Brain microvascular endothelial cell (primary cell): Measurements from ENCODE around the gene BMPR1A.

Source experiments
- DNase-seq: peaks from one replicate; pipeline ENCODE4 v3.0.0-alpha.2; 2020
- H3K27ac ChIP-seq: fragments of 250-450 bp; sonication (Bioruptor Pico); 2 replicates; pipeline ENCODE4 v1.5.1; 2020; ENCODE audit warnings: mild to moderate bottlenecking, moderate library complexity
- H3K27me3 ChIP-seq: fragments of 250-450 bp; sonication (Bioruptor Pico); replicated peaks from 2 replicates; pipeline ENCODE4 v1.5.1; 2020; ENCODE audit warnings: mild to moderate bottlenecking
- H3K36me3 ChIP-seq: fragments of 250-450 bp; sonication (Bioruptor Pico); replicated peaks from 2 replicates; pipeline ENCODE4 v1.5.1; 2020; ENCODE audit warnings: mild to moderate bottlenecking
- H3K4me3 ChIP-seq: 2 replicates; pipeline ENCODE4 v1.5.1; 2011; ENCODE audit warnings: low read depth, mild to moderate bottlenecking, control low read depth, low read length, moderate library complexity
- in situ Hi-C: cut with HindIII; loops from 2 replicates; pipeline ENCODE4 v1.10.0; 2017; ENCODE audit warnings: low sequenced_read_pairs, low pct_ligation_motif_present
- TF ChIP-seq, protein P1 (sequence below): IDR thresholded peaks from 2 replicates; pipeline ENCODE4 v1.5.1; 2011; ENCODE audit warnings: low read depth, mild to moderate bottlenecking, moderate library complexity, low read length, control low read depth, inconsistent platforms; ENCODE audit errors: missing control alignments

The BMPR1A gene

GRCh38 chr10:86715836-86716235, 40.6 kb upstream of the BMPR1A start:
- DNase-seq, result no peak
- no peak overlapping the region for H3K4me3 ChIP-seq
- H3K27me3 ChIP-seq, result no peaks in the 10 kb centered on the region
- in situ Hi-C loops, result no loop called here
- H3K27ac ChIP-seq, result no peak overlapping the region
- H3K36me3 ChIP-seq, result no peaks in the 10 kb centered on the region
- TF ChIP-seq, protein P1, sequence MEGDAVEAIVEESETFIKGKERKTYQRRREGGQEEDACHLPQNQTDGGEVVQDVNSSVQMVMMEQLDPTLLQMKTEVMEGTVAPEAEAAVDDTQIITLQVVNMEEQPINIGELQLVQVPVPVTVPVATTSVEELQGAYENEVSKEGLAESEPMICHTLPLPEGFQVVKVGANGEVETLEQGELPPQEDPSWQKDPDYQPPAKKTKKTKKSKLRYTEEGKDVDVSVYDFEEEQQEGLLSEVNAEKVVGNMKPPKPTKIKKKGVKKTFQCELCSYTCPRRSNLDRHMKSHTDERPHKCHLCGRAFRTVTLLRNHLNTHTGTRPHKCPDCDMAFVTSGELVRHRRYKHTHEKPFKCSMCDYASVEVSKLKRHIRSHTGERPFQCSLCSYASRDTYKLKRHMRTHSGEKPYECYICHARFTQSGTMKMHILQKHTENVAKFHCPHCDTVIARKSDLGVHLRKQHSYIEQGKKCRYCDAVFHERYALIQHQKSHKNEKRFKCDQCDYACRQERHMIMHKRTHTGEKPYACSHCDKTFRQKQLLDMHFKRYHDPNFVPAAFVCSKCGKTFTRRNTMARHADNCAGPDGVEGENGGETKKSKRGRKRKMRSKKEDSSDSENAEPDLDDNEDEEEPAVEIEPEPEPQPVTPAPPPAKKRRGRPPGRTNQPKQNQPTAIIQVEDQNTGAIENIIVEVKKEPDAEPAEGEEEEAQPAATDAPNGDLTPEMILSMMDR, result no peak

DNA sequence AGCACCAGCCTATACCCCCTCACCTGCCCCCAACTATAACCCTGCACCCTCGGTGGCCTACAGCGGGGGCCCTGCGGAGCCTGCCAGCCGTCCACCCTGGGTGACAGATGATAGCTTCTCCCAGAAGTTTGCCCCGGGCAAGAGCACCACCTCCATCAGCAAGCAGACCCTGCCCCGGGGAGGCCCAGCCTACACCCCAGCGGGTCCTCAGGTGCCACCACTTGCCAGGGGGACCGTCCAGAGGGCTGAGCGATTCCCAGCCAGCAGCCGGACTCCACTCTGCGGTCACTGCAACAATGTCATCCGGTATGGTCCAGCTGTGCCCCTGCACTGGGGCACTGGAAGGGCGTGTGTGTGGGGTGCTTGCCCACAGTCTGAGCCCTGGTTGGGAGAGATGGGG, 40.0 kb upstream of the BMPR1A start:
- H3K4me3 ChIP-seq, result no peak overlapping the region
- in situ Hi-C loops, result no loop called here
- H3K36me3 ChIP-seq, result no peaks in the 10 kb centered on the region
- H3K27ac ChIP-seq, result no peak overlapping the region
- DNase-seq, result no peak
- H3K27me3 ChIP-seq, result no peaks in the 10 kb centered on the region
- TF ChIP-seq, protein P1, result no peak

GRCh38 chr10:86718556-86718955, 37.9 kb upstream of the BMPR1A start:
- Histone ChIP-seq H3K27ac (no peak overlapping the region), H3K4me3 (no peak overlapping the region), H3K27me3 (no peaks in the 10 kb centered on the region), H3K36me3 (no peaks in the 10 kb centered on the region)
- no peak for DNase-seq
- in situ Hi-C loops, result no loop called here
- TF ChIP-seq, protein P1, result no peak

DNA sequence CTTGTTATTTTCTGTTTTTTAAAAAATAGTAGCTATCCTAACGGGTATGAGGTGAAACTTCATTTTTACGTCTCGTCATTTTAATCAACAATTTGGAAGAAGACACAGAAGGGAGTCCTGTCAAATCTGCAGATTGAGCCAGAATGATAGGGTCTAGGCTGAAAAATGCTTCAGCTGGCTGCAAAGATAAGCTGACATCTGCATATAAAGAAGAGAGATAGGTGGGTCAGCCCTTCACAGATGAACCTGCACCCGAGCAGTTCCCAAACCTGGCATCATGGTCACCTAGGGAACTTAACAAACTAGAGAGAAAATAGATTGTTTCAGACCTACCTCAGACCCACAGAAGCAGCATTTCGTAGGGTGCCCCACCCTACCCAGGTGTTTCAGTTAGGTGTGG, 35.2 kb upstream of the BMPR1A start:
- DNase-seq, result no peak
- in situ Hi-C loops, result no loop called here
- Histone ChIP-seq H3K4me3 (no peak overlapping the region), H3K27ac (no peak overlapping the region), H3K36me3 (no peaks in the 10 kb centered on the region), H3K27me3 (no peaks in the 10 kb centered on the region)
- TF ChIP-seq, protein P1, result no peak

DNA sequence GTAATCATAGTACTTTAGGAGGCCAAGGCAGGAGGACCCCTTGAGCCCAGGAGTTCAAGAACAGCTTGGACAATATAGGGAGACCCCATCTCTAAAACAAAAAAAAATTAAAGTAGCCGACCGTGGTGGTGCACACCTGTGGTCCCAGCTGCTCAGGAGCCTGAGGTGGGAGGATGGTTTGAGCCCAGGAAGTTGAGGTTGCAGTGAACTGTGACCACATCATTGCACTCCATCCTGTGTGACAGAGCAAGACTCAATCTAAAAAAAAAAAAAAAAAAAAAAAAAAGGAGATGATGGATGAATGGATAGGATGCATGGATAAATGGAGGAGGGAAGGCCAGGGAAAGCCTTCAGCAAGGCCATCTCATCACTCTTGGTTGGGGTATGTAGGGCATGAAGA, 33.4 kb upstream of the BMPR1A start:
- no peak overlapping the region for H3K4me3 ChIP-seq
- no peaks in the 10 kb centered on the region for H3K36me3 ChIP-seq
- TF ChIP-seq, protein P1, result no peak
- in situ Hi-C loops, result no loop called here
- H3K27me3 ChIP-seq, result no peaks in the 10 kb centered on the region
- DNase-seq, result no peak
- no peak overlapping the region for H3K27ac ChIP-seq

DNA sequence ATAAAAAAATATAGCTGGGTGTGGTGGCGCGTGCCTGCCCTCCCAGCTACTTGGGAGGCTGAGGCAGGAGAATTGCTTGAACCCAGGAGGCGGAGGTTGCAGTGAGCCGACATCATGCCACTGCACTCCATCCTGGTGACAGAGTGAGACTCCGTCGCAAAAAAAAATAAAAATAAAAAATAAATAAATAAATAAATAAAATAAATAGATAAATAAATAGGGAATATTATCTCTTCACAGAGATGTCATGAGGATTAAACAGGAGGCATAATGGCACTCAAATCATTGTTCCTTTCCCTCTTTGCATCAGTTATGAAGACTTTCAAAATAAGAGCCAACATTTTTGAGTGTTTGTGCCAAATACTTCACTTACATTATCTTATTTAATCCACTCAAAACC, 32.0 kb upstream of the BMPR1A start:
- in situ Hi-C loops, result no loop called here
- TF ChIP-seq, protein P1, result no peak
- DNase-seq, result no peak
- Histone ChIP-seq H3K27ac (no peak overlapping the region), H3K4me3 (no peak overlapping the region), H3K36me3 (no peaks in the 10 kb centered on the region), H3K27me3 (no peaks in the 10 kb centered on the region)
